ENCODE data around the gene RTN4.
"Not testable (repeated sequence)": the region's sequence is repeated elsewhere in the genome, so short reads cannot be mapped to it uniquely, and the experiment has no call there.

RTN4 gene

DNA sequence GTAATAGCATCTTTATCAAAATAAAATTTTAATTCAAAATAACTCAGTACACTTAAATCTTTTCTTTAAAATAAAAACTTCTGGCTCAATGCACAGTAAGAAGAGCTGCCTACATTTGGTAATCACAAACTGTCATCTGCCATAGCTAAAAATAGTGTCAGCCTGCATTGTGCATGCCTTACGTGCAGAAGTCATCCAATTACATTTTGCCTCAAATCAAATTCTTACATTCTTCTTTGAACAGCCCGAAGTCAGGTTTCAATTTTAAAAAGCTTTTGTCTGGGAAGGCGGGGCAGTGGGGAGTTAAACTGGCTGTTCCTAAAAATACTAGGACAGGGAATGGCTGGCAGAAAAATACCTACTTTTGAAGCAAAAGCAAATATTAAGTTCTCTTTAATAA, 51.1 kb downstream of the RTN4 start:
- no peak overlapping the region for H3K4me3 ChIP-seq (ENCODE audit: low read length)
- no peak overlapping the region for H3K27ac ChIP-seq (ENCODE audit: low read length)
- no peaks in the 10 kb centered on the region for H3K9me3 ChIP-seq (ENCODE audit: insufficient read depth, low read depth, low read length)
- H3K27me3 ChIP-seq (ENCODE audit: insufficient read depth, low read length) = no peaks in the 10 kb centered on the region
- H3K9ac ChIP-seq (ENCODE audit: low read depth, low read length) = no peak overlapping the region
- H3K36me3 ChIP-seq (ENCODE audit: insufficient read depth, low read depth, low read length) = no peaks in the 10 kb centered on the region
- H3K4me1 ChIP-seq (ENCODE audit: insufficient read depth, low read length) = peaks cover 19% of the 10 kb centered on the region; the same call in 1 of the 2 replicates

DNA sequence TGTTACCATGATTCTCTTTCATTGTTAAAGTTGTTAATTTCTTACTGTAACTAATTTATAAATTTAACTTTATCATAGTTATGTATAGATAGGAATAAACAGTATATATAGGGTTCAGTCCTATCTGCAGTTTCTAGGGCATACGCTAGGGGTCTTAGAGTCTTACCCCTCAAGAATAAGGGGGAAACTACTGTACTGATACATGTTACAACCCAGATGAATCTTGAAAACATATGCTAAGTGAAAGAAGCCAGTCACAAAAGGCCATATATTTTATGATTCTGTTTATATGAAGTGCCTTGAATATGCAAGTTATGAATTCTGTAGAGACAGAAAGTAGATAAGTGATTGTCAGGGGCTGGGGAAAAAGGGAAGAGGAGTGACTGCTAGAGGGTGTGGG, 52.4 kb downstream of the RTN4 start:
- Histone ChIP-seq H3K4me1 (ENCODE audit: insufficient read depth, low read length) (peaks cover 19% of the 10 kb centered on the region; the same call in 1 of the 2 replicates), H3K9me3 (ENCODE audit: insufficient read depth, low read depth, low read length) (no peaks in the 10 kb centered on the region), H3K27me3 (ENCODE audit: insufficient read depth, low read length) (no peaks in the 10 kb centered on the region), H3K4me3 (ENCODE audit: low read length) (no peak overlapping the region), H3K9ac (ENCODE audit: low read depth, low read length) (no peak overlapping the region), H3K27ac (ENCODE audit: low read length) (no peak overlapping the region), H3K36me3 (ENCODE audit: insufficient read depth, low read depth, low read length) (no peaks in the 10 kb centered on the region)

- Histone ChIP-seq H3K4me3 (ENCODE audit: low read length) (no peak overlapping the region), H3K27me3 (ENCODE audit: insufficient read depth, low read length) (no peaks in the 10 kb centered on the region), H3K4me1 (ENCODE audit: insufficient read depth, low read length) (peaks cover 14% of the 10 kb centered on the region; the same call in 1 of the 2 replicates), H3K9me3 (ENCODE audit: insufficient read depth, low read depth, low read length) (no peaks in the 10 kb centered on the region), H3K36me3 (ENCODE audit: insufficient read depth, low read depth, low read length) (no peaks in the 10 kb centered on the region), H3K9ac (ENCODE audit: low read depth, low read length) (no peak overlapping the region), H3K27ac (ENCODE audit: low read length) (no peak overlapping the region)
These were observed 54.7 kb downstream of the RTN4 start for GRCh38 chr2:54995553-54995952.

DNA sequence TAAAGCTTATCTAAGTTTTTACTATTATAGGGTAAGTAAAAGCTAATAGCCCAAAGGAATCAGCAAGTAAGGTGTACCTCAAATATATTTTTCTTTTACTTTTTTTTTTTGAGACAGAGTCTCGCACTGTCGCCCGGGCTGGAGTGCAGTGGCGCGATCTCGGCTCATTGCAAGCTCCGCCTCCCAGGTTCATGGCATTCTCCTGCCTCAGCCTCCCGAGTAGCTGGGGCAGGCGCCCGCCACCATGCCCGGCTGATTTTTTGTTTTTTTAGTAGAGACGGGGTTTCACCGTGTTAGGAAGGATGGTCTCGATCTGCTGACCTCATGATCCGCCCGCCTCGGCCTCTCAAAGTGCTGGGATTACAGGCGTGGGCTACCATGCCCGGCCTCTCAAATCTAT, 59.6 kb downstream of the RTN4 start:
- not testable (repeated sequence) for H3K4me1 ChIP-seq (ENCODE audit: insufficient read depth, low read length); H3K4me3 ChIP-seq (ENCODE audit: low read length); H3K27ac ChIP-seq (ENCODE audit: low read length); H3K9ac ChIP-seq (ENCODE audit: low read depth, low read length); H3K9me3 ChIP-seq (ENCODE audit: insufficient read depth, low read depth, low read length); H3K27me3 ChIP-seq (ENCODE audit: insufficient read depth, low read length)
- H3K36me3 ChIP-seq (ENCODE audit: insufficient read depth, low read depth, low read length) = peaks cover 20% of the 10 kb centered on the region

DNA sequence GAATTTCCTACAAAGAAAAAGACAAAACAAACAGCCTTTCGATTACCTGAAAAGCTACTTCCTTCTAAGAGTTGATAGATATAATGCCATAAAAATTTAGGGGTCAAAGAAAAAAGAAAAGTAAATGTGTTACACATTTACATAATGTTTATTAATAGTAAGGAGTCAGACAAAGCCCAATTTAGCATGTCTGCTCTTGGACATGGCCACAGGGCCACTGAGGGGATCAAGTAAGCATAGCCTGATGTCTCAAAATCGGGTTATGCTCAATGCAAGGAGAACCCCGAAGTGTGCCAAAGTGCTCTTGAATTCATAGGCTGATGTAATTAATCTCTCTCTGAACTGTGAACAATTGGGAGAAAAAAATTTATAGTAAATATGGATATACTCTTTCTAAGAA, 61.6 kb downstream of the RTN4 start:
- no peaks in the 10 kb centered on the region for H3K27me3 ChIP-seq (ENCODE audit: insufficient read depth, low read length)
- H3K9ac ChIP-seq (ENCODE audit: low read depth, low read length) = no peak overlapping the region
- no peak overlapping the region for H3K27ac ChIP-seq (ENCODE audit: low read length)
- no peak overlapping the region for H3K4me3 ChIP-seq (ENCODE audit: low read length)
- H3K4me1 ChIP-seq (ENCODE audit: insufficient read depth, low read length) = no peaks in the 10 kb centered on the region; the same call in 1 of the 2 replicates
- no peaks in the 10 kb centered on the region for H3K9me3 ChIP-seq (ENCODE audit: insufficient read depth, low read depth, low read length)
- peaks cover 39% of the 10 kb centered on the region for H3K36me3 ChIP-seq (ENCODE audit: insufficient read depth, low read depth, low read length)

DNA sequence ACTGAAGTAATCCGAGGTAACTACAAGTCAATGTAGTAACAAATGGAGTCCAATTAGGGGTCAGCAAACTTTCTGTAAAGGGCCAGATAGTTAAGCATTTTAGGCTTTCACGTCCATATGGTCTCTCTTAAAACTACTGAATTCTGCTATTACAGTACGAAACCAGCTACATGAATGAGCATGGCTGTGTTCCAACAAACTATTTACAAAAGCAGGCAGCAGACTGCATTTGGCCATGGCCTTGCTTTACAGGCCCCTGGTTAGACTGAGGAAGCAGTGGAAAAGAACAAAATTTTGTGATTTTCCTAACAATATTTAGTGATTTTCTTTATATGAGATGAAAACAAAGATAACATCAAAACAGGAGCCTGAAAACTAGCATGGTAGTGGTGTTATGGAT, 64.0 kb downstream of the RTN4 start:
- Histone ChIP-seq H3K9me3 (ENCODE audit: insufficient read depth, low read depth, low read length) (no peaks in the 10 kb centered on the region), H3K4me1 (ENCODE audit: insufficient read depth, low read length) (no peaks in the 10 kb centered on the region; the same call in 1 of the 2 replicates), H3K9ac (ENCODE audit: low read depth, low read length) (no peak overlapping the region), H3K36me3 (ENCODE audit: insufficient read depth, low read depth, low read length) (peaks cover 60% of the 10 kb centered on the region), H3K27me3 (ENCODE audit: insufficient read depth, low read length) (no peaks in the 10 kb centered on the region), H3K4me3 (ENCODE audit: low read length) (no peak overlapping the region), H3K27ac (ENCODE audit: low read length) (no peak overlapping the region)

DNA sequence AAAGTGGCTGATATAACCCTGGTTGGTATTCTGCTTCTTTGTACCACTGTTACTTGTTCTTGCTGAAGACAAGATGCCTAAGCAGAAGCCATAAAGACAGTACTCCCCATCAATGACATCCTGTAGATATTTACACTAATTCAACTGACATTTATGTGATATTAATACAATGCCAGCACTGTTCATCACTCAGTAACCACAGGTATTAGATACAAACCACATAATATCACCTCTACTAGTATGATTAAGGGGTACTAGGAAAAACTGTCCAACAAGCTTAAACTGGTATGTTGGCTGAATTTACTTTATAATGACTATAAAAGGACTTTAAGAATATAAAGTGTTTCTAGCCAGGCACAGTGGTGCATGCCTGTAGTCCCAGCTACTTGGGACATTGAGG, 65.8 kb downstream of the RTN4 start:
- H3K4me3 ChIP-seq (ENCODE audit: low read length) = no peak overlapping the region
- H3K27me3 ChIP-seq (ENCODE audit: insufficient read depth, low read length) = no peaks in the 10 kb centered on the region
- H3K36me3 ChIP-seq (ENCODE audit: insufficient read depth, low read depth, low read length) = peaks cover 75% of the 10 kb centered on the region
- no peaks in the 10 kb centered on the region for H3K9me3 ChIP-seq (ENCODE audit: insufficient read depth, low read depth, low read length)
- no peak overlapping the region for H3K27ac ChIP-seq (ENCODE audit: low read length)
- no peaks in the 10 kb centered on the region; the same call in 1 of the 2 replicates for H3K4me1 ChIP-seq (ENCODE audit: insufficient read depth, low read length)
- H3K9ac ChIP-seq (ENCODE audit: low read depth, low read length) = no peak overlapping the region

GRCh38 chr2:54983345-54984220, 66.7 kb downstream of the RTN4 start:
- Histone ChIP-seq H3K27me3 (ENCODE audit: insufficient read depth, low read length) (no peaks in the 10 kb centered on the region), H3K4me3 (ENCODE audit: low read length) (no peak overlapping the region), H3K9ac (ENCODE audit: low read depth, low read length) (no peak overlapping the region), H3K9me3 (ENCODE audit: insufficient read depth, low read depth, low read length) (no peaks in the 10 kb centered on the region), H3K4me1 (ENCODE audit: insufficient read depth, low read length) (no peaks in the 10 kb centered on the region; the same call in 1 of the 2 replicates), H3K27ac (ENCODE audit: low read length) (no peak overlapping the region), H3K36me3 (ENCODE audit: insufficient read depth, low read depth, low read length) (peaks cover 77% of the 10 kb centered on the region)

DNA sequence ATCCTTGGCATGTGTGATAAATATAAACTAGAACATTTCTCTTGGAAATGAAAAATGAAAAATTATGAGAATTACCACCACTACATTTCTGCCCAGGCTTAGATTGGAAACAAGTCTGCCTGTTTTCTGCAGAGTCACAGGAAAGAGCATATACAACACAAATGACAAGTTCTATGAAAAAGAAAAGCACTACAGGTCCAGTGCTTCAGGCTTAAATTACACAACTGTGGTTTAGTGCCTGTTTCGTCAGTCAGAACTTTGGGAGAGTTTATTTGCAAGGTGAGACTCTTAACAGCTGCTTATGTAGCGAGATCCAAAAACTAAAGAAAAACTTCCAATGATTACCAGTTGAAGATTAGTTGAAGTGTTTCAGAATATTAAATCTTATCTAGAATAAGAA, 68.9 kb downstream of the RTN4 start:
- H3K9ac ChIP-seq (ENCODE audit: low read depth, low read length) = no peak overlapping the region
- no peak overlapping the region for H3K27ac ChIP-seq (ENCODE audit: low read length)
- no peaks in the 10 kb centered on the region; the same call in 1 of the 2 replicates for H3K4me1 ChIP-seq (ENCODE audit: insufficient read depth, low read length)
- no peak overlapping the region for H3K4me3 ChIP-seq (ENCODE audit: low read length)
- H3K9me3 ChIP-seq (ENCODE audit: insufficient read depth, low read depth, low read length) = no peaks in the 10 kb centered on the region
- H3K36me3 ChIP-seq (ENCODE audit: insufficient read depth, low read depth, low read length) = peaks cover 76% of the 10 kb centered on the region
- no peaks in the 10 kb centered on the region for H3K27me3 ChIP-seq (ENCODE audit: insufficient read depth, low read length)

GRCh38 chr2:54979321-54980044, 70.8 kb downstream of the RTN4 start:
- Histone ChIP-seq H3K36me3 (ENCODE audit: insufficient read depth, low read depth, low read length) (peaks cover 72% of the 10 kb centered on the region), H3K4me1 (ENCODE audit: insufficient read depth, low read length) (no peaks in the 10 kb centered on the region; the same call in 1 of the 2 replicates), H3K9ac (ENCODE audit: low read depth, low read length) (no peak overlapping the region), H3K27ac (ENCODE audit: low read length) (no peak overlapping the region), H3K4me3 (ENCODE audit: low read length) (no peak overlapping the region), H3K9me3 (ENCODE audit: insufficient read depth, low read depth, low read length) (no peaks in the 10 kb centered on the region), H3K27me3 (ENCODE audit: insufficient read depth, low read length) (no peaks in the 10 kb centered on the region)

GRCh38 chr2:54977149-54977548, 73.1 kb downstream of the RTN4 start:
- no peak overlapping the region for H3K4me3 ChIP-seq (ENCODE audit: low read length)
- H3K27me3 ChIP-seq (ENCODE audit: insufficient read depth, low read length) = no peaks in the 10 kb centered on the region
- H3K9me3 ChIP-seq (ENCODE audit: insufficient read depth, low read depth, low read length) = no peaks in the 10 kb centered on the region
- H3K36me3 ChIP-seq (ENCODE audit: insufficient read depth, low read depth, low read length) = peaks cover 69% of the 10 kb centered on the region
- H3K27ac ChIP-seq (ENCODE audit: low read length) = no peak overlapping the region
- no peaks in the 10 kb centered on the region for H3K4me1 ChIP-seq (ENCODE audit: insufficient read depth, low read length)
- H3K9ac ChIP-seq (ENCODE audit: low read depth, low read length) = no peak overlapping the region
